A549 (cell line): ENCODE results near the gene MAPK9.

Experiments
- CEBPB ChIP-seq, 2 experiments: fragments of >200 bp in 1 of 2; sonication (Bioruptor Twin) in 1 of 2; formaldehyde crosslinking in 1 of 2; IDR thresholded peaks; 2 replicates each; pipeline ENCODE4 v1.6.1; 2012 to 2016
- CTCF ChIP-seq: fragments of >200 bp; sonication (Bioruptor Twin); formaldehyde crosslinking; IDR thresholded peaks from 3 replicates; pipeline ENCODE4 v1.5.1; 2016
- HDAC2 ChIP-seq: fragments of 200-600 bp; sonication (generic); IDR thresholded peaks from 2 replicates; pipeline ENCODE4 v1.6.1; 2016
- HMGXB4 ChIP-seq: fragments of 250-450 bp; sonication (Bioruptor Pico); IDR thresholded peaks from 2 replicates; pipeline ENCODE4 v1.5.0; 2021; ENCODE audit warnings: mild to moderate bottlenecking, moderate library complexity, borderline replicate concordance
- JUN ChIP-seq, 2 experiments: fragments of >200 bp; sonication (Bioruptor Twin); formaldehyde crosslinking; IDR thresholded peaks; 2 replicates in 1 of 2; 3 replicates in 1 of 2; pipeline ENCODE4 v1.6.1; 2016 to 2017
- KDM1A ChIP-seq: fragments of 200-600 bp; sonication (generic); IDR thresholded peaks from 2 replicates; pipeline ENCODE4 v1.6.1; 2016; ENCODE audit warnings: low read depth, mild to moderate bottlenecking
- KDM5A ChIP-seq: fragments of 200-600 bp; sonication (generic); IDR thresholded peaks from 2 replicates; pipeline ENCODE4 v1.6.1; 2016; ENCODE audit warnings: antibody characterized with exemption, mild to moderate bottlenecking
- NR3C1 ChIP-seq: fragments of >200 bp; sonication (Bioruptor Twin); formaldehyde crosslinking; IDR thresholded peaks from 3 replicates; pipeline ENCODE4 v1.6.1; 2017
- POLR2A ChIP-seq: IDR thresholded peaks from 2 replicates; pipeline ENCODE4 v1.6.1; 2012; ENCODE audit warnings: mild to moderate bottlenecking, low read length
- RAD21 ChIP-seq, 2 experiments: fragments of >200 bp in 1 of 2; sonication (Bioruptor Twin) in 1 of 2; formaldehyde crosslinking in 1 of 2; IDR thresholded peaks in 1 of 2; conservative IDR thresholded peaks in 1 of 2; 2 replicates in 1 of 2; 3 replicates in 1 of 2; pipeline ENCODE4 v1.6.1; 2012 to 2018; ENCODE audit warnings: inconsistent platforms in 1 of 2
- TF ChIP-seq, protein P1 (sequence below): fragments of 200-600 bp; sonication (generic); IDR thresholded peaks from 2 replicates; pipeline ENCODE4 v1.6.1; 2016; ENCODE audit warnings: antibody characterized with exemption, mild to moderate bottlenecking, moderate library complexity

DNA sequence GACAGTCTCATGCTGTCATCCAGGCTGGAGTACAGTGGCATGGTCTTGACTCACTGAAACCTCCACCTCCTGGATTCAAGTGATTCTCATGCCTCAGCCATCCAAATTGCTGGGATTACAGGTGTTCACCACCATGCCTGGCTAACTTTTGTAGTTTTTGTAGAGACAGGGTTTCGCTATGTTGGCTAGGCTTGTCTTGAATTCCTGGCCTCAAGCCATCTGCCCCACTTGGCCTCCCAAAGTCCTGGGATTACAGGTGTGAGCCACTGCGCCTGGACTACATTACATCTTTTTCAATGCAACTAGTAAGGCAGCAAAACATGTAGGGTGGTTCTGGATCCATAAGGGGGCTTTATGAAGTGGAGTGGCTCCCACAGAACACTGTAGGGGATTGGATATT is 53.3 kb downstream of the MAPK9 start:
- TF ChIP-seq KDM5A: no peak
- no peak for TF ChIP-seq POLR2A
- TF ChIP-seq CEBPB (IDR thresholded peaks at IDR 0.05): no peak
- no peak for TF ChIP-seq CTCF
- no peak for TF ChIP-seq HDAC2
- TF ChIP-seq HMGXB4 (CRISPR knock-in tag): no peak
- TF ChIP-seq NR3C1: no peak
- TF ChIP-seq, protein P1, sequence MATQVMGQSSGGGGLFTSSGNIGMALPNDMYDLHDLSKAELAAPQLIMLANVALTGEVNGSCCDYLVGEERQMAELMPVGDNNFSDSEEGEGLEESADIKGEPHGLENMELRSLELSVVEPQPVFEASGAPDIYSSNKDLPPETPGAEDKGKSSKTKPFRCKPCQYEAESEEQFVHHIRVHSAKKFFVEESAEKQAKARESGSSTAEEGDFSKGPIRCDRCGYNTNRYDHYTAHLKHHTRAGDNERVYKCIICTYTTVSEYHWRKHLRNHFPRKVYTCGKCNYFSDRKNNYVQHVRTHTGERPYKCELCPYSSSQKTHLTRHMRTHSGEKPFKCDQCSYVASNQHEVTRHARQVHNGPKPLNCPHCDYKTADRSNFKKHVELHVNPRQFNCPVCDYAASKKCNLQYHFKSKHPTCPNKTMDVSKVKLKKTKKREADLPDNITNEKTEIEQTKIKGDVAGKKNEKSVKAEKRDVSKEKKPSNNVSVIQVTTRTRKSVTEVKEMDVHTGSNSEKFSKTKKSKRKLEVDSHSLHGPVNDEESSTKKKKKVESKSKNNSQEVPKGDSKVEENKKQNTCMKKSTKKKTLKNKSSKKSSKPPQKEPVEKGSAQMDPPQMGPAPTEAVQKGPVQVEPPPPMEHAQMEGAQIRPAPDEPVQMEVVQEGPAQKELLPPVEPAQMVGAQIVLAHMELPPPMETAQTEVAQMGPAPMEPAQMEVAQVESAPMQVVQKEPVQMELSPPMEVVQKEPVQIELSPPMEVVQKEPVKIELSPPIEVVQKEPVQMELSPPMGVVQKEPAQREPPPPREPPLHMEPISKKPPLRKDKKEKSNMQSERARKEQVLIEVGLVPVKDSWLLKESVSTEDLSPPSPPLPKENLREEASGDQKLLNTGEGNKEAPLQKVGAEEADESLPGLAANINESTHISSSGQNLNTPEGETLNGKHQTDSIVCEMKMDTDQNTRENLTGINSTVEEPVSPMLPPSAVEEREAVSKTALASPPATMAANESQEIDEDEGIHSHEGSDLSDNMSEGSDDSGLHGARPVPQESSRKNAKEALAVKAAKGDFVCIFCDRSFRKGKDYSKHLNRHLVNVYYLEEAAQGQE: no peak
- no peak for TF ChIP-seq JUN (IDR thresholded peaks at IDR 0.05)
- TF ChIP-seq RAD21 (conservative IDR thresholded peaks at IDR 0.05 in 1 of 2, IDR thresholded peaks at IDR 0.05 in 1 of 2): no peak
- no peak for TF ChIP-seq KDM1A
